ENCODE results near the gene GADL1.

The GADL1 gene

GRCh38 chr3:30805695-30806094, 88.8 kb downstream of the GADL1 start:
- no peak for DNase-seq

GRCh38 chr3:30804984-30805383, 89.5 kb downstream of the GADL1 start:
- DNase-seq = no peak

GRCh38 chr3:30795176-30795575, 99.3 kb downstream of the GADL1 start:
- DNase-seq = no peak

GRCh38 chr3:30793740-30794139, 100.7 kb downstream of the GADL1 start:
- DNase-seq = no peak

DNA sequence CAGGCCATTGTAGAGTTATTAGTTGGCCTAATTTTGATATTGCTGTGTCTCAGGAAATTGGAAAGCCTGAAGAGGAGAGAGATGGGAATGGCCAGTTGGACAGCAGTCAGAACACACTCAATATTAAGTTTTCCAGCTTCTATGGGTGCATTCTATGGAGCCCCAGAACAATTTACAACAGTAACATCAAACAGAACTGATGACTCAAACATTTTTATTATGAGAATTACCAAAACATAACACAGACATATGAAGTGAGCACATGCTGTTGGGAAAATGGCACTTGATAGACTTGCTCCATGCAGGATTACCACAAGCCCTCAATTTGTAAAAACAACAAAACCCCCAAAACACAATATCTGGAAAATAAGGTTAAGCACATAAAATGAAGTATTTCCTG, 104.3 kb downstream of the GADL1 start:
- DNase-seq = no peak

DNA sequence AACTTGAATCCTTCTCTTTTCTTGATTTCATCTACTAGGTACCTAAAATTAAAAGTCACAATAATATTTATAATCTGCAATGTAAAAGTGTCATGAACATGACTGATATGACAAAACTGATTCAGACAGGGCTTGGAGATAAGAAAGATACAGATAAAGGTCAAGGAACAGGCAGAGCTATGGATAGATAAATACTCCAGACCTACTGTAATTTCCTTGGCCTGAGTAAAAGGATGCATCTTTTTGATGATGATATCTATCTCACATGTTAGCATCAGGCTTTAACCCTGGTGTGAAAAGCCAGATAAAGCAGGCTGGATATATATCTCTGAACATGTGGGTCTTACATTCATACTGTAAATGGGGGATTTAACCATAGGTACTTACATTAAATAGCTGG, 108.1 kb downstream of the GADL1 start:
- no peak for DNase-seq

DNA sequence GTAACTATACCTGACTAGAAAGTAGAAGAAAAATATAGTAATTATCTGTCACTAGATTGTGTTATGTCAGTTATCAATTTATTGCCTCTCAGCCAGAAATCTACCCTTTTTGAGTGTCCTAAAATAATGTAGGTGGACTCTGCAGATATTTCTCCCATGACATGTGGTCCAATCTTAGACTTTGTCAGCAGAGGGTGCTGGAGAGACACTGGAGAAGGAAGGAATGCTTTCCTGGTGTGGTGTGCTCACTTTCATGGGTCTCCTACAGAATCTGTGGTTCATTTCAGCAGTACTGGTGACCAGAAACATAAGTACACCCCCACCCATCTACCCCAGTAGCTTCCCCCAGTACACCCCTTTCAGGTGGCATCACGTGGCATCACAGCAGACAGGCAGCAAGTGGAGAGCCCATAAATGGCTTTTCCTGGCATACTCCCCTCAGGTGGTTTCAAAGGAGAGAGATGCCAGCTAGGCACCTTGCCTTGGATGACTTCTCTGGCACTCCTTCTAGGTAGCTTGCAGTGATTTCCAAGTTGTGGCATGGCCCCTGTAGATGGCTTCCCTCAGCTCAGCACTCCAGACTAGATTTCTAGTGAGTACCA, 114.7 kb downstream of the GADL1 start:
- DNase-seq = peak; percentile 57 to 62

DNA sequence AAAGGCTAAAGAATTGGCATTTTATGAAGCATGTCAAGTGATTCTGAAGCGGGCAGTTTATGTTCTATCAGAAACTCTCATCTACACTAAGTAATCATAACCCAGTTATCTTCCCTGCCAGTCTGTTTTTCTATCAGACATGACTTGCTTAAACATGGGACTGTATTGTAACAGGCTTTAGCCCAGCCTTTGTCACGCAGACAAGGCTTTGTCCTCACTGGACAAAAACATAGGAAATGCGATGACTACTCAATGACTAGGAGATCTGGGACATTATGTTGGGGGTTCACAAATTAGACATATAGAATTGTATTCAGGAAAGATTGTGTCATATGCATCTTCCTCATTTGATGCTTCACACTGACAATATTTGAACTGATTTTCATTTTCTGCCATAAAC, 115.5 kb downstream of the GADL1 start:
- peak; percentile 24 to 49 for DNase-seq

GRCh38 chr3:30777426-30778113, 116.9 kb downstream of the GADL1 start:
- no peak for DNase-seq

DNA sequence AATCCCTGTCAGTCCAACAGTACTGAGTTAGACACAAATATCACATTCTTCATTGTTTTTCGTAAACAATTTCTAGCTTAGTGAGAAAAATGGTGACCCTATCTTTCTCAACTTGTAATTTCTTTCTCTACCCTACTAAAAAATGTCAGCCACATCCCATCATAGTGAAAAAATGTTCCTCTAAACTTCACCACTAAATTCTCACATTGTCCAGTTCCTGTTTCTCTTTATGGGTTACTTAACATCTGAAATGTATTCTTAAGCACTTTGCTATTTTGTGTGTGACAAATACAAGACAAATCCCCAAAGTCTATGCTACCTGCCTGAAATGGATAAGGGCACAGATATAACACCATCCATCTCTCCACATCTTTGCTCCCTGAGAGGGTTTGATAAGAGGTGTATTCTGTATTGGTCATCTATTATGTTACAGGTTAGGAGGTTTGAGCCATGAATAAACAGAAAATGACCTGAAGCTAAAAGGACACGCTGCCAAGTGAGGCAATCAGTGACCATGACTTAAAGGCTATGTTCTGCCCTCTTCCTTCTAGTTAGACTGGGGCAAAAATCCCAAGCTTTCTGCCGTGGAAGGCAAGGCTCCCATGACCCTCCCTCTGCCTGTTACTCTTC, 118.2 kb downstream of the GADL1 start:
- no peak for DNase-seq

GRCh38 chr3:30775040-30775439, 119.4 kb downstream of the GADL1 start:
- DNase-seq = no peak

- no peak for DNase-seq
Observed at GRCh38 chr3:30774062-30774461, 120.4 kb downstream of the GADL1 start.

DNA sequence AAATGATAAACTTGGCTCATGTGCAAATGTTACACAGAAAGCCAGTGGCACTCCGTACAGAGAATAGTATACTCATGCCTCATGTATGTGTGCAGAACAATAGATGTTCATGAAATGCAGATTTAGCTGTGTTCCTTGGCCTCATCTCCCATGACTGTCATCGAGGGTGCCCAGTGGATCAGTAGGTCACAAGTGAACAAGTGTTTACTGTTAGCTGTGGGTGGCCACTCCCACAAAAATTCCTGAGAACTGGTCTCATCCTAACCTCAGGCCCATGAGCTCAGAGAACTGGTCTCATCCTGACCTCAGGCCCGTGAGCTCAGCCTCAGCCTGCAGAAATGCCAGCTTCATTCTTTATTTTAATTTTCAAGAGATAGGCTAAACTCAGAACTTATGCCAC, 124.1 kb downstream of the GADL1 start:
- no peak for DNase-seq

DNA sequence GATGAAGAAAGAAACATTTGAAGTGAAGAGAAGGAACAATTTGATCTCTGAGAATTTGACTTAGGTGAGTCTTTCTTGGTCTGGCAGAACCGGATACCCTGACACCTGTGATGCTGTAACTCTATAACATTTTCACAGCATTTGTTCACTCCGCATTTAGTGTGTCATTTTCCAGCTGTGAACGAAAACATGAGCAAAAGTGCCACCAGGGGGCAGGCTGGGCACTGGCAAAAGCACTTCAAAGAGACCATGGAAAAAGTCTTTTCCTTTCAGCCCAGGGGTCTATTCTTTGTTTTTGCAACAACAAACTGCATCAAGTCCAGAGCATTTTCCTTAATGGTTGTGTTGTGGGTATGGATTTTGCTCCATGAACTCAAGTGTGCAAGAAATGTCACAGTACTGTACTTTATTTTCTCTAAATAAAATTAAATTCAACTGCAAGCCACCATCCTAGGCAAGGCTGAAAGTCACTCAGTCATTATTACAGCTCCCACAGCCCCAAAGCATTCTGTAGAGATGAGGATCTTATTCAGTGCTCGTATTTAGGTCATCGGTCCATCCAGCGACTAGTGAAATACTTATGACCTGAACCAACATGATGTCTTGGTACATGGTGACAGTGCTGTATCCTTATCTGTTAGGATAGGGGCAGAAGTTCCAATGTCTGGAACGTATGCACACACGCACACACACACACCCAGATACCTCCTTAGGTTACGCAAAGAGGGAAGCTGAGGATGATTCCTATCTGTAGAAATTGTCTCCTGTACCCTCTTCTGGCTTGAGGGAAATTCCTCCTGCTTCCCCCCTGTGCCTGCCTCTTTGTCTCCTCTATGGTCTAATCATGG, 125.5 kb downstream of the GADL1 start:
- peak; percentile 42 to 52 for DNase-seq

DNA sequence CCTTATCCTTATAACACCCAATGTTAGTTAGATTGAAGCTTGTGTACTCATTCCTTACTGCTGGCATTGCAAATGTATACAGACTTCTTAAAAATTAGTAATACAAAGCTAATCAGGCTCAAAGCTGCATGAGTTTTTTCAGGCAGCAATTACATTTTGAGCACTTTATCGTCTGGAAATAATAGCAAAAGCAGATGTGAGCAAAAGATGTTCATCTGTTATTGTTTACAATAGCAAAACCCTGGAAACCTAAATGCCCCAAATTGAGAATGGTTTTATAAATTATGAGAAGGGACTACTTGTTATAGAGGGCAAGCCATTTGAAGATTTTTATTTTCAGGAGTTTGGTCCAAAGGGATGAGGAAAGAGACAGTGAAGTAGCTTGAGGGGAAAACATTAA, 126.4 kb downstream of the GADL1 start:
- DNase-seq = no peak

- no peak for DNase-seq
Observed at GRCh38 chr3:30766522-30766921, 127.9 kb downstream of the GADL1 start.

GRCh38 chr3:30764891-30765290, 129.6 kb downstream of the GADL1 start:
- peak; percentile 59 to 67 for DNase-seq

- DNase-seq = no peak
Observed at GRCh38 chr3:30764281-30764680, 130.2 kb downstream of the GADL1 start.

DNA sequence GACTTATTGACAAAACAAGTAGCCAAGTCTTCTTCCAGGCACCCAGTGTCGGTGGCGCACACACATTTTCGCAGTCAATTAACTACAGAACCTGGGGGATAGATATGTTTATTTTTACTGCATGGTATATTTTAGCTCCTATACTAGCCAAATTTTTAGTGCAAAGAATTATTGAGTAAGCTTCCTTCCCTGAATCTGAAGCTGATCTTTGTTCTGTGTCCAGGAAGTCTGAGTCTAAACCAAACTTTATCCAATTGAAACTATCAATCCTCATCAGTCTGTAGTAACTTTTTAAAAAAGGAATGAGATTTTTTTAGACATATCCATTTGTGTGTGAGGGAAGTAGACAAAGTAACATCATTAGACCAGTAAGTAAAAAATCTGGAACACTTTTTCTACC, 133.1 kb downstream of the GADL1 start:
- no peak for DNase-seq

DNA sequence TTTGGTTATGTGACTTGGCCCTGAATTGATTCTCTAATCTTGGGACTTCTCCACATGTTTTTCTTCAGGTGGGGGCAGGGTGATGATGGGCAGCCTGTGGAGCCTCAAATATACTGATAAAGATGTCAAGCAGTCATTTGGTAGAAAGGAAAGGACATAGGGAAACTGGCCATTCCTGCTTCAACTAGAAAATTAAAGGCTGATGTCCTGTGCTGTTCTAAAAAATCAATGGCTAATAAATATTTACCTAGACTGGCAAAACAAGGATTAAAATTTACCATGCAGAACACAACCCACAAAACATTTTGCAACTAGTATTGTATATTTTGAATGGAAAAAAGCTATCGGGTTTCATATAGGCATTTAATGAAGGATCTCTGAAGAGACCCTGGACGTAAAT, 133.7 kb downstream of the GADL1 start:
- DNase-seq = no peak

GRCh38 chr3:30760040-30760695, 134.3 kb downstream of the GADL1 start:
- peak; percentile 64 to 69 for DNase-seq

GRCh38 chr3:30756218-30756617, 138.2 kb downstream of the GADL1 start:
- no peak for DNase-seq

DNA sequence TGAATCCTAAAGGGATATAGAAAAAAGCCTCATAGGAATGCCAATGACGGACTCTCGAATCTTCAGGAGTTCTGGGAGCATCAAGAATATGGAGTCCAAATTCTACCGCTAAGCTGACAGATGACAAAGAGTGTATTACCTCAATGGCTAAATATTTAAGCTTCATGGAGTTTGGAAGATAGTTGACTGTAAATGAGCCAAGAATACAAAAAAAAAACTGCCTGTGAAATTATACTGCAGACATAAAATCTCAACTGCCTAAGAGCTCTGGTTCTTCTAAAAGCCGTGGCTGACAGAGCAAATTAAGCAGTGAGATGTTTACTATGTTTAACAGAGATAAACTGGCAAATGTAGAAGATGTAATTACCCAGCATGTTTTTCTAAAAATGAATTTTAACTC, 140.0 kb downstream of the GADL1 start:
- no peak for DNase-seq
